ENCODE data around the gene HRK. TPM values are rescaled to one million over a fixed set of nuclear protein-coding genes. Genes with fewer than 3 reads are reported as not detected.

Gene HRK
- total and polyA plus RNA-seq, 2 of the 4 experiments (the other 2 are of a cell fraction) = not detected

DNA sequence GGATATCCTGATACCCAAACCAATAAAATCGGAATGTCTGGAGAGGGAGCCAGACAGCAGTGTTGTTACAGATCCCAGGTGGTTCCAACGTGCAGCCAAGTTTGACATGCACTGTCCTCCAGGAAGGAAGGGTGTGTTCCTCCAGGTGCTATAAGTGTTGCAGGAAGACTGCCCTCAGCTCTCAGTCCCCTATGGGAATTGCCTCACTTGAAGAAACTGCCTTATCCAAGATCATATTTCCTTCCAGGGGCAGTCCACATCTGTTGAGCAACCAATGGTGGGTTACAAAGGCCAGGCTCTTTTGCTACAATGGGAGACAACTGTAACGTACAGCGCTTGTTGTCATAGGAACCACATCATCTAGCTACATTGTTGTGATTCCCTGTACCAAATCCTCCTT is 16.2 kb upstream of the HRK start:
- H3K79me1 ChIP-seq (ENCODE audit: low read depth in 1 of 2, low read length in 2 of 2) = no peaks in the 10 kb centered on the region
- H3K9me3 ChIP-seq (ENCODE audit: control insufficient read depth, insufficient read depth, low read length) = no peaks in the 10 kb centered on the region
- H3K18ac ChIP-seq (ENCODE audit: low read depth, low read length) = no peak overlapping the region
- intact Hi-C loops (cut with micrococcal nuclease) (no loop called here), dilution Hi-C loops (cut with HindIII; ENCODE audit: low sequenced_read_pairs, unreplicated experiment) (no loop called here), in situ Hi-C loops (cut with MboI; ENCODE audit: low sequenced_read_pairs) (no loop called here)
- no peak overlapping the region for H2BK120ac ChIP-seq (ENCODE audit: low read depth, low read length)
- ATAC-seq (ENCODE audit: low read depth) = no peak
- no peak overlapping the region for H2AK5ac ChIP-seq (ENCODE audit: low read depth, low read length)
- no peak overlapping the region for H3K27ac ChIP-seq (ENCODE audit: insufficient read depth, low read length)
- H3K9me1 ChIP-seq (ENCODE audit: insufficient read depth, low read length) = no peaks in the 10 kb centered on the region
- H3K4me2 ChIP-seq (ENCODE audit: low read depth, low read length) = no peak overlapping the region
- no peak overlapping the region for H3K9ac ChIP-seq (ENCODE audit: low read depth, low read length)
- no peak overlapping the region for H3K14ac ChIP-seq (replicated peaks; ENCODE audit: low read depth, low read length)
- peaks cover 10% of the 10 kb centered on the region for H3K27me3 ChIP-seq (ENCODE audit: control insufficient read depth, insufficient read depth, low read length)
- H4K91ac ChIP-seq (ENCODE audit: insufficient read depth, low read depth, low read length) = no peak overlapping the region
- CTCF ChIA-PET = interaction anchor here (0.9 kb wide), 1 partner anchor 72 kb away, joined by 3 read pairs; no protein-coding TSS in a partner anchor
- no peak overlapping the region for H3K4me3 ChIP-seq (ENCODE audit: insufficient read depth, low read depth, low read length)
- POLR2A ChIA-PET (ENCODE audit: unreplicated experiment) = no interaction called here
- H4K5ac ChIP-seq (ENCODE audit: low read depth, low read length) = no peak overlapping the region
- TF ChIP-seq MAFK (IDR thresholded peaks at IDR 0.05; ENCODE audit: low read depth, low read length) = no peak
- TF ChIP-seq CHD1 (IDR thresholded peaks at IDR 0.05; ENCODE audit: low read depth, low read length) = no peak
- no peak for TF ChIP-seq RCOR1 (IDR thresholded peaks at IDR 0.05; ENCODE audit: insufficient replicate concordance, low read length)
- no peak for TF ChIP-seq BHLHE40 (IDR thresholded peaks at IDR 0.05; ENCODE audit: low read depth, low read length)
- no peak for TF ChIP-seq MAZ (IDR thresholded peaks at IDR 0.05; ENCODE audit: borderline replicate concordance, low read depth, low read length)
- no peak for TF ChIP-seq CEBPB (IDR thresholded peaks at IDR 0.05; ENCODE audit: low read depth, low read length)
- no peak for TF ChIP-seq FOS (IDR thresholded peaks at IDR 0.05; ENCODE audit: low read depth, low read length)
- no peak for TF ChIP-seq POLR2A (IDR thresholded peaks at IDR 0.05; ENCODE audit: low read depth, low read length)
- TF ChIP-seq, protein P1, sequence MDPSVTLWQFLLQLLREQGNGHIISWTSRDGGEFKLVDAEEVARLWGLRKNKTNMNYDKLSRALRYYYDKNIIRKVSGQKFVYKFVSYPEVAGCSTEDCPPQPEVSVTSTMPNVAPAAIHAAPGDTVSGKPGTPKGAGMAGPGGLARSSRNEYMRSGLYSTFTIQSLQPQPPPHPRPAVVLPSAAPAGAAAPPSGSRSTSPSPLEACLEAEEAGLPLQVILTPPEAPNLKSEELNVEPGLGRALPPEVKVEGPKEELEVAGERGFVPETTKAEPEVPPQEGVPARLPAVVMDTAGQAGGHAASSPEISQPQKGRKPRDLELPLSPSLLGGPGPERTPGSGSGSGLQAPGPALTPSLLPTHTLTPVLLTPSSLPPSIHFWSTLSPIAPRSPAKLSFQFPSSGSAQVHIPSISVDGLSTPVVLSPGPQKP (IDR thresholded peaks at IDR 0.05; ENCODE audit: borderline replicate concordance, low read depth, low read length) = no peak
- no peak for TF ChIP-seq NFE2L2 (IDR thresholded peaks at IDR 0.05; ENCODE audit: low read depth, low read length)
- TF ChIP-seq, protein P2, sequence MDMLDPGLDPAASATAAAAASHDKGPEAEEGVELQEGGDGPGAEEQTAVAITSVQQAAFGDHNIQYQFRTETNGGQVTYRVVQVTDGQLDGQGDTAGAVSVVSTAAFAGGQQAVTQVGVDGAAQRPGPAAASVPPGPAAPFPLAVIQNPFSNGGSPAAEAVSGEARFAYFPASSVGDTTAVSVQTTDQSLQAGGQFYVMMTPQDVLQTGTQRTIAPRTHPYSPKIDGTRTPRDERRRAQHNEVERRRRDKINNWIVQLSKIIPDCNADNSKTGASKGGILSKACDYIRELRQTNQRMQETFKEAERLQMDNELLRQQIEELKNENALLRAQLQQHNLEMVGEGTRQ (IDR thresholded peaks at IDR 0.05; ENCODE audit: low read depth, low read length) = no peak
- no peak for TF ChIP-seq RFX5 (IDR thresholded peaks at IDR 0.05; ENCODE audit: low read depth, low read length)
- no peak for TF ChIP-seq MXI1 (IDR thresholded peaks at IDR 0.05; ENCODE audit: borderline replicate concordance, low read depth, low read length)
- no TSS peak for BruUV-seq (replicated peaks)
- H3K4me1 ChIP-seq (ENCODE audit: control insufficient read depth, insufficient read depth, low read length) = no peaks in the 10 kb centered on the region
- H4K20me1 ChIP-seq (ENCODE audit: insufficient read depth, low read length) = no peaks in the 10 kb centered on the region
- no peak overlapping the region for H3K23ac ChIP-seq (ENCODE audit: low read depth, low read length)
- no peak overlapping the region for H2AK9ac ChIP-seq (replicated peaks; ENCODE audit: low read depth, low read length, poor library complexity)
- no peaks in the 10 kb centered on the region for H3K36me3 ChIP-seq (ENCODE audit: control insufficient read depth, insufficient read depth, low read length)
- no peak overlapping the region for H2BK5ac ChIP-seq (ENCODE audit: low read depth, low read length, poor library complexity, severe bottlenecking)
- no peak for DNase-seq
- no peak overlapping the region for H4K8ac ChIP-seq (ENCODE audit: low read depth in 2 of 2, low read length in 2 of 2)
- H2BK15ac ChIP-seq (ENCODE audit: low read depth, low read length) = no peak overlapping the region
- no peak overlapping the region for H2BK20ac ChIP-seq (ENCODE audit: low read depth, low read length)
- no peak overlapping the region for H3K56ac ChIP-seq (ENCODE audit: extremely low read depth, insufficient read depth, low read length)
- no peak overlapping the region for H3K4ac ChIP-seq (ENCODE audit: low read depth, low read length)
- no peak overlapping the region for H2AFZ ChIP-seq (replicated peaks; ENCODE audit: low read length, poor library complexity)
- WGBS, 2 experiments (ENCODE audit: extremely low coverage in 2 of 2, insufficient read length in 1 of 2) = no CpG with 5 or more reads among the region's 4 CpGs

Data from IMR-90 (cell line).